H7 (cell line): ENCODE results near the gene CHADL. TPM values are rescaled to one million over a fixed set of nuclear protein-coding genes. Genes with fewer than 3 reads are reported as not detected.

Source experiments
- DNase-seq: peaks from one replicate; pipeline ENCODE4 v3.0.0; 2012
- H3K27me3 ChIP-seq: 2 replicates; pipeline ENCODE4 v1.6.0; 2011; ENCODE audit warnings: mild to moderate bottlenecking, low read length; ENCODE audit not compliant: control insufficient read depth, insufficient read depth
- H3K36me3 ChIP-seq: replicated peaks from 2 replicates; pipeline ENCODE4 v1.5.1; 2011; ENCODE audit warnings: low read length; ENCODE audit not compliant: control insufficient read depth, insufficient read depth
- H3K4me3 ChIP-seq: 2 replicates; pipeline ENCODE4 v1.5.1; 2011; ENCODE audit warnings: low read depth, mild to moderate bottlenecking, control low read depth, low read length, moderate library complexity; ENCODE audit not compliant: insufficient read depth
- total RNA-seq: library from RNA; depleted of rRNA; stranded (reverse); fragments of >200 nt; shearing (Covaris generic); gene quantifications from 2 replicates; pipeline ENCODE4 v1.2.3, GENCODE V29; 2014

The CHADL gene
- total RNA-seq, 1 experiment from 2014 or later = not detected

- Histone ChIP-seq H3K36me3 (peaks cover 38% of the 10 kb centered on the region), H3K4me3 (no peak overlapping the region), H3K27me3 (no peaks in the 10 kb centered on the region)
- peak; percentile 92 for DNase-seq
Measured at GRCh38 chr22:41245917-41246499, 5.3 kb upstream of the CHADL start.

DNA sequence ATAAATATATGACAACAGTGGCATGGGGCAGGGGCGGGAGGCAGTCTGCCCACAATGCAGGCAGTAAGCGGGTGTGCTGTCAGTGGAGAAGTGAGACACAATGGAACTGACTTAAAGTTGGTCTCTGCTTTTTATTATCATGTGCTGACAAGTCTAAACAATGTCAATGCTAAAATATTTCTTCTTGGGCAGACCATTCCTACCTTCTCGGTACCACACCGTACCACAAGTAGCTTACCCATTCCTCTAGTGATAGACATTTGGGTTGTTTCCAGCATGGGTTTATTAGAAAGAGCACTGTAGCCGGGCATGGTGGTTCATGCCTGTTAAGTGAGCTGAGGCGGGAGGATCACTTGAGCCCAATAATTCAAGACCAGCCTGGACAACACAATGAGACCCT is 2.6 kb upstream of the CHADL start:
- Histone ChIP-seq H3K4me3 (no peak overlapping the region), H3K27me3 (0 out of 2 replicates have a peak, but pooled peaks cover 2% of the 10 kb centered on the region), H3K36me3 (peaks cover 17% of the 10 kb centered on the region)
- no peak for DNase-seq

DNA sequence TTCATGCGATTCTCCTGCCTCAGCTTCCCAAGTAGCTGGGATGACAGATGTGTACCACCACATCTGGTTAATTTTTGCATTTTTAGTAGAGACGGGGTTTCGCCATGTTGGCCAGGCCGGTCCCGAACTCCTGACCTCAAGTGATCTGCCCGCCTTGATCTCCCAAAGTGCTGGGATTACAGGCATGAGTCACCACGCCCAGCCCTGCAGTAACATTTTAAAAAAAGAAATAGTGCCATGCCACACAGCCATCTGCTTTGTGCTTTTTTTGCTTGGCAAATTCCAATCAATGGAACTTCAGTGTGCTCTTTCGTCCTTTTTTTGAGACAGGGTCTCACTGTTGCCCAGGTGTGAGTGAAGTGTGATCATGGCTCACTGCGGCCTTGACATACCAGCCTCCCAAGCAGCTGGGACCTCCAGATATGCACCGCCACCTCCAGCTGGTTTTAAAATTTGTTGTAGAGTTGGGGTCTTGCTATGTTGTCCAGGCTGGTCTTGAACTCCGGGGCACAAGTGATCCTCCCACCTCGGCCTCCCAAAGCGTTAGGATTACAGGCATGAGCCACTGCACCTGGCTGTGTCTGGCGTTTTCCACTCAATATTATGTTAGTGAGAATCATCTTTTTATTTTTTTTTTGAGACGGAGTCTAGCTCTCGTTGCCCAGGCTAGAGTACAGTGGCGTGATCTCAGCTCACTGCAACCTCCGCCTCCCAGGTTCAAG is 1.8 kb upstream of the CHADL start:
- no peak for DNase-seq
- H3K4me3 ChIP-seq = no peak overlapping the region
- peaks cover 13% of the 10 kb centered on the region for H3K36me3 ChIP-seq

DNA sequence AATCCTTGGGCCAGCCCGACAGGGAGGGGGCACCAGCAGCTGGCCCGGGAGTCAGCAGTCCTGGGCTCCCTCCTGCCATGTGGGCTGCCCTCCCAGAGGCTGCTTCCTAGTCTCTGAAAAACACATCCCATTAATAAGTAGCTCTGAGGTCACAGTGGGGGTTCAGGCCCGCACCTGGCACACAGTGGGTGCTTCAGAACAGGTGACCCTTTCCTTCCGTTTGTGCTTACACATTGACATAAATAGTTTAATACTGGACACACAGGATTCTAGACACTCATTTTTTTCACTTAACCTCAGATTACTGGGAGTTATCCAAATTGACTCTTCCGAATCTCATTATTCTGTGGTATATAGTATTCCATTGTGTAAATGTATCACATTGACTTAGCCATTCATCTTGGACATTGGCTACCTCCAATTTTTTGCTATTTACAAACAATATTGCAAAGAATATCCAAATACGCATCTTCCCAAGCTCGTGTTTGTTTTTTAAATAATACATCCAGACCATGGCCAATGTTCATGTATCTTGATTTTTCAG is 474 bp upstream of the CHADL start:
- H3K4me3 ChIP-seq = no peak overlapping the region
- H3K36me3 ChIP-seq = peaks cover 7% of the 10 kb centered on the region
- no peak for DNase-seq
- 0 out of 2 replicates have a peak, but pooled peaks cover 2% of the 10 kb centered on the region for H3K27me3 ChIP-seq

More for the DNA sequence above, 1.8 kb upstream of the CHADL start:
- H3K27me3 ChIP-seq = 0 out of 2 replicates have a peak, but pooled peaks cover 2% of the 10 kb centered on the region

DNA sequence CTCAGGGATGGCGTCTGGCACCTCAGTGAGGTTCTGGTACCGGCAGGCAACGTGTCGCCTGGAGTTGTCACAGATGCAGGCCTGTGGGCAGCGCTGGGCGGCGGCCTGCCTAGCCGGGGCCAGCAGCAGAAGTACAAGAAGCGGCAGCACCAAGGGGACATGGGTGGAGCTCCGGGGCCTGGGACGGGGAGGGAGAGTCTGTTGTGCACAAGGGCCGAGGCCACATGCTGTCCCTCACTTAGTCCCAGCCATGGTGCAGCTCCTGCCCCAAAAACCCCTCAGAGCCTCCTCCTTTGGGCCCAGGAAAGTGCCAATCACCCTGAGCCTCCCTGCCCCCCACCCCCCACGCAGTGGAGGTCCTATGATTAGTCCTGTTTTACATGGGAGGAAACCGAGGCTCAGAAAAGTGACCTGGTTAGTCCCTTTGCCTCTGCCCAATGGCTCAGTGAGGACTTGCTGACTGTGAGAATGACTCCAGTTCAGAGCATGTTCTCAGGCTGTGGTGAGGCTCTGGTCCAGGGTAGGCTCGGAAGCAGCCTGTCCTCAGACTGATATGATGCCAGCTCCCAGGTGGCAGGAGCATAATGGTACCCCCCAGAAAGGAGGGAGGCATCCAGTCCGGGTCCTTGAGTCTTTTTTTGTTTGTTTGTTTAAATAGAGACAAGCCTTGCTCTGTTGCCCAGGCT is 1.1 kb downstream of the CHADL start:
- no peak for DNase-seq
- Histone ChIP-seq H3K27me3 (0 out of 2 replicates have a peak, but pooled peaks cover 2% of the 10 kb centered on the region), H3K36me3 (no peaks in the 10 kb centered on the region), H3K4me3 (no peak overlapping the region)

DNA sequence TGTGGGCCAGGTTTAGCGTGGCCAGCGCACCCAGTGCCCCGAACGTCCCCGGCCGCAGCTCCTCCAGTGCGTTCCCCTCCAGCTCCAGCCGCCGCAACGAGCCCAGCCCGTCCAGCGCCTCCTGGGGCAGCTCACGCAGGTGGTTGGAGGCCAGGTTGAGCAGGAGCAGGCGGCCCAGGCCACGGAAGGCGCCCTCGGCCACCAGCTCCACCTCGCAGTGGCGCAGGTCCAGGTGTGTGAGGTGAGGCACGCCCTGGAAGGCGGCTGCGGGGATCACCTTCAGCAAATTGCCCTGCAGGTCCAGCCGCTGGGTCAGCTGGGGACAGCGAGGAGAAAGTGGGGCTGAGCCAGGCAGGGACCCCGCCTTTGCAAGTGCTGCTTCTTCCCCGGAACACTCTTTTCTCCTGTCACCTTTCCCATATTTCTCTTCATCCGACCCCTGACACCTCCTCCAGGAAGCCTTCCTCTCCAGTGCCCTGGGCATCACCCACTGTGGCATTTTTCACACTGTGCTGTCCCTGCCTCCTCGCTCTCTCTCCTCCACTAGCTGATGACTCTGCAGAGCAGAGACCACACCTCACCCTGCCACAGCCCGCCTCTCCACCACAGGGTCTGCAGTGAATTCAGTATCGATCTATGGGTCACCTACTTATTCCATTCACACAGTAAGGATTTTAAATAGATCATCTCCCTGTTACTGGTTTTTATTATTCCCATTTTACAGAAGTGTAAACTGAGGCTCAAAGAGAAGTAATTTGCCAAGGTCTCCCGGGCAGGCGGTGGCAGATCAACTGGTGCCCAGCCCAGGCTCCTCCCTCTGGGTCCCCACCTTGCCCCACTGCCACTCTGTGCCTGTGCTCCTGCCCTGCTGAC is 1.9 kb downstream of the CHADL start:
- no peak for DNase-seq
- H3K27me3 ChIP-seq = 0 out of 2 replicates have a peak, but pooled peaks cover 2% of the 10 kb centered on the region
- no peaks in the 10 kb centered on the region for H3K36me3 ChIP-seq
- no peak overlapping the region for H3K4me3 ChIP-seq

GRCh38 chr22:41237707-41238569 is 2.8 kb downstream of the CHADL start:
- H3K4me3 ChIP-seq = peak overlapping the region; percentile 27
- no peaks in the 10 kb centered on the region for H3K36me3 ChIP-seq
- H3K27me3 ChIP-seq = 0 out of 2 replicates have a peak, but pooled peaks cover 2% of the 10 kb centered on the region
- DNase-seq = peak; percentile 97

GRCh38 chr22:41237036-41237706 is 3.6 kb downstream of the CHADL start:
- DNase-seq = no peak
- Histone ChIP-seq H3K36me3 (no peaks in the 10 kb centered on the region), H3K4me3 (peak overlapping the region; percentile 27), H3K27me3 (0 out of 2 replicates have a peak, but pooled peaks cover 2% of the 10 kb centered on the region)

GRCh38 chr22:41234815-41235695 is 5.7 kb downstream of the CHADL start:
- no peak for DNase-seq
- H3K27me3 ChIP-seq = 0 out of 2 replicates have a peak, but pooled peaks cover 2% of the 10 kb centered on the region
- no peaks in the 10 kb centered on the region; the same call in 1 of the 2 replicates for H3K36me3 ChIP-seq
- H3K4me3 ChIP-seq = no peak overlapping the region

- Histone ChIP-seq H3K27me3 (no peaks in the 10 kb centered on the region), H3K36me3 (peaks cover 6% of the 10 kb centered on the region), H3K4me3 (no peak overlapping the region)
- DNase-seq = no peak
Measured at GRCh38 chr22:41231369-41231768, 9.4 kb downstream of the CHADL start.

DNA sequence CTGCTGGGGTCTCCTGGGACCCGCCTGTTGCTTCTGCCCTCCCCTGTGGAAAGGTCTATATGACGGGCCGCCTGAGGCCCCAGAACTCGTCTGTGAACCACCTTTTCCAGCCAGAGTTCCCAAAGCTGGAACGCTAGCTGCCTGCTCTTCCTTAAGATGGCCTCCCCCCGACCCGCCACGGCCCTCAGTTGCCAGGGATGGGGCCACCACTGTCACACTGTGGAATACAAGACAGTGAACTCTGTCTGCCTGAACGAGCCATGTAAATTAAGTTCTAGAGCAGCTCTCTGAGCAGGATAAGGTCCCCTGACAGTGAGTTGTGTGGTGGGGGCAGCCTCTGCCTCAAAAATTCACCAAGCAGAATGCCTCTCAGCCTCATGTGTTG is 10.3 kb downstream of the CHADL start:
- Histone ChIP-seq H3K4me3 (no peak overlapping the region), H3K36me3 (peaks cover 11% of the 10 kb centered on the region), H3K27me3 (no peaks in the 10 kb centered on the region)
- DNase-seq = peak; percentile 32

GRCh38 chr22:41229730-41230400 is 10.9 kb downstream of the CHADL start:
- H3K36me3 ChIP-seq = peaks cover 12% of the 10 kb centered on the region
- peak; percentile 44 for DNase-seq
- no peak overlapping the region for H3K4me3 ChIP-seq
- no peaks in the 10 kb centered on the region for H3K27me3 ChIP-seq
